ENCODE results near the gene GLI3.

DNA sequence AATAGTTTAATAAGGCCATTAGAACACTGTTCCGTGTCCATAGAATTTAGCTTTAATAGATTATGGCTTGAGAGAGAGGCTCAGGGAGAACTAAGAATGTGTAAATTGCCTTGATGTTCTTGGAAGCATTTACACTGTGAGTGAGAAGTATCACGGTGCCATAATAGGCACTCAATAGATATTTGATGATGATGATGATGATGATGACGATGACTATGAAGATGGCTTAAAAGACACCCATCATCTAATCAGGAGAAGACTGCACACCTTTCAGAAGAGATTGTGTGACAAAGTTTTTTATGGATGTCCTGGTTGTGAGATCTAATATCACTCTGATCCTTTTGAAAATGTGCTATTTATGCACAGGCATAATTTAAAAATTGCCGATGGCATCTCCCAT lies 264.2 kb downstream of the GLI3 start:
- TF ChIP-seq, protein P1, sequence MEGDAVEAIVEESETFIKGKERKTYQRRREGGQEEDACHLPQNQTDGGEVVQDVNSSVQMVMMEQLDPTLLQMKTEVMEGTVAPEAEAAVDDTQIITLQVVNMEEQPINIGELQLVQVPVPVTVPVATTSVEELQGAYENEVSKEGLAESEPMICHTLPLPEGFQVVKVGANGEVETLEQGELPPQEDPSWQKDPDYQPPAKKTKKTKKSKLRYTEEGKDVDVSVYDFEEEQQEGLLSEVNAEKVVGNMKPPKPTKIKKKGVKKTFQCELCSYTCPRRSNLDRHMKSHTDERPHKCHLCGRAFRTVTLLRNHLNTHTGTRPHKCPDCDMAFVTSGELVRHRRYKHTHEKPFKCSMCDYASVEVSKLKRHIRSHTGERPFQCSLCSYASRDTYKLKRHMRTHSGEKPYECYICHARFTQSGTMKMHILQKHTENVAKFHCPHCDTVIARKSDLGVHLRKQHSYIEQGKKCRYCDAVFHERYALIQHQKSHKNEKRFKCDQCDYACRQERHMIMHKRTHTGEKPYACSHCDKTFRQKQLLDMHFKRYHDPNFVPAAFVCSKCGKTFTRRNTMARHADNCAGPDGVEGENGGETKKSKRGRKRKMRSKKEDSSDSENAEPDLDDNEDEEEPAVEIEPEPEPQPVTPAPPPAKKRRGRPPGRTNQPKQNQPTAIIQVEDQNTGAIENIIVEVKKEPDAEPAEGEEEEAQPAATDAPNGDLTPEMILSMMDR (IDR thresholded peaks at IDR 0.05): no peak
- no peak for TF ChIP-seq POLR2A (IDR thresholded peaks at IDR 0.05)
- TF ChIP-seq EP300 (IDR thresholded peaks at IDR 0.05): no peak

Measured in tibial nerve (tissue), 4 donors.